Neuronal stem cell (in vitro differentiated cells): ENCODE measurements around the gene NRROS.

Source experiments
- DNase-seq: peaks from one replicate; pipeline ENCODE4 v3.0.0-alpha.2; 2013; ENCODE audit warnings: low spot score
- H2AFZ ChIP-seq: one replicate; pipeline ENCODE4 v1.6.1; 2013; ENCODE audit warnings: mild to moderate bottlenecking, low read length, inconsistent platforms
- H2AK5ac ChIP-seq: 2 replicates; pipeline ENCODE4 v1.6.1; 2013; ENCODE audit warnings: low read depth, mild to moderate bottlenecking, inconsistent platforms, low read length, moderate library complexity, mixed read lengths
- H2BK120ac ChIP-seq: 2 replicates; pipeline ENCODE4 v1.6.1; 2013; ENCODE audit warnings: low read depth, mild to moderate bottlenecking, inconsistent platforms, low read length, moderate library complexity, mixed read lengths
- H2BK12ac ChIP-seq: one replicate; pipeline ENCODE4 v1.6.1; 2013; ENCODE audit warnings: low read length, inconsistent platforms
- H2BK15ac ChIP-seq: 2 replicates; pipeline ENCODE4 v1.6.1; 2013; ENCODE audit warnings: mild to moderate bottlenecking, low read length, inconsistent platforms, mixed read lengths
- H2BK5ac ChIP-seq: one replicate; pipeline ENCODE4 v1.6.1; 2013; ENCODE audit warnings: inconsistent platforms, mild to moderate bottlenecking, low read length, moderate library complexity
- H3K14ac ChIP-seq: one replicate; pipeline ENCODE4 v1.6.1; 2013; ENCODE audit warnings: low read length, inconsistent platforms
- H3K18ac ChIP-seq: 2 replicates; pipeline ENCODE4 v1.6.1; 2013; ENCODE audit warnings: low read length, inconsistent platforms
- H3K23ac ChIP-seq: 2 replicates; pipeline ENCODE4 v1.6.1; 2013; ENCODE audit warnings: low read depth, mild to moderate bottlenecking, mixed read lengths, low read length, inconsistent platforms; ENCODE audit not compliant: poor library complexity
- H3K27ac ChIP-seq: replicated peaks from 3 replicates; pipeline ENCODE4 v1.5.1; 2013; ENCODE audit warnings: low read length, inconsistent platforms
- H3K27me3 ChIP-seq, 3 experiments: 2 replicates each; pipeline ENCODE4 v1.6.1; 2013; ENCODE audit warnings: low read length in 3 of 3, mild to moderate bottlenecking in 2 of 3, inconsistent platforms in 1 of 3, low read depth in 1 of 3, mixed read lengths in 1 of 3, moderate library complexity in 1 of 3; ENCODE audit not compliant: control insufficient read depth in 3 of 3, insufficient read depth in 3 of 3
- H3K36me3 ChIP-seq, 2 donors: replicated peaks in 1 of 2; 2 replicates each; pipeline ENCODE4 v1.6.1; 2013; ENCODE audit warnings: low read length in 2 of 2; ENCODE audit not compliant: control insufficient read depth in 2 of 2, insufficient read depth in 2 of 2
- H3K4ac ChIP-seq: 2 replicates; pipeline ENCODE4 v1.6.1; 2013; ENCODE audit warnings: inconsistent platforms, mild to moderate bottlenecking, low read length, moderate library complexity
- H3K4me1 ChIP-seq, 2 donors: 1 replicate in 1 of 2; 2 replicates in 1 of 2; pipeline ENCODE4 v1.6.1; 2013; ENCODE audit warnings: low read length in 2 of 2, low read depth in 1 of 2; ENCODE audit not compliant: control insufficient read depth in 2 of 2, insufficient read depth in 1 of 2
- H3K4me2 ChIP-seq: one replicate; pipeline ENCODE4 v1.6.1; 2013; ENCODE audit warnings: mild to moderate bottlenecking, low read length, inconsistent platforms; ENCODE audit not compliant: insufficient read depth, poor library complexity, severe bottlenecking
- H3K4me3 ChIP-seq, 2 donors: 2 replicates each; pipeline ENCODE4 v1.5.1; 2013; ENCODE audit warnings: low read length in 2 of 2, mild to moderate bottlenecking in 2 of 2, inconsistent platforms in 1 of 2, moderate library complexity in 1 of 2
- H3K79me1 ChIP-seq: one replicate; pipeline ENCODE4 v1.6.1; 2013; ENCODE audit warnings: low read depth, mild to moderate bottlenecking, inconsistent platforms, low read length, moderate library complexity
- H3K9ac ChIP-seq: one replicate; pipeline ENCODE4 v1.6.1; 2013; ENCODE audit warnings: mild to moderate bottlenecking, low read depth, low read length, inconsistent platforms; ENCODE audit not compliant: poor library complexity
- H3K9me3 ChIP-seq, 2 donors: replicated peaks in 1 of 2; 2 replicates each; pipeline versions ENCODE3 to v1.6.1; 2013; ENCODE audit warnings: low read length in 2 of 2, mild to moderate bottlenecking in 2 of 2, inconsistent platforms in 1 of 2, low read depth in 1 of 2, mixed read lengths in 1 of 2, moderate library complexity in 1 of 2; ENCODE audit not compliant: control insufficient read depth in 2 of 2, insufficient read depth in 1 of 2
- H4K8ac ChIP-seq: one replicate; pipeline ENCODE4 v1.6.1; 2013; ENCODE audit warnings: low read depth, mild to moderate bottlenecking, inconsistent platforms, low read length, moderate library complexity
- H4K91ac ChIP-seq: one replicate; pipeline ENCODE4 v1.6.1; 2013; ENCODE audit warnings: low read length, low read depth, mild to moderate bottlenecking, inconsistent platforms; ENCODE audit not compliant: poor library complexity
- WGBS, 2 donors: extraction: QIAGEN DNeasy Blood & Tissue Kit; methylation state at CpG; one replicate each; pipeline ENCODE4 v1.1.7; 2013; ENCODE audit warnings: missing lambda C conversion rate in 2 of 2, mixed read lengths in 1 of 2; ENCODE audit not compliant: insufficient read length in 2 of 2, insufficient replicate concordance in 1 of 2; ENCODE audit errors: extremely low coverage in 2 of 2; 5-methylcytosine and 5-hydroxymethylcytosine counted together

The NRROS gene

GRCh38 chr3:196646666-196647216, 7.2 kb downstream of the NRROS start:
- Histone ChIP-seq H2AK5ac (peak overlapping the region; percentile 41), H4K91ac (no peak overlapping the region), H3K23ac (peak overlapping the region; percentile 70), H3K27me3 (peaks cover 0 to 12% (median 0%) of the 10 kb centered on the region in 3 experiments), H3K18ac (peak overlapping the region; percentile 62), H3K4ac (no peak overlapping the region), H2BK5ac (no peak overlapping the region), H2BK15ac (peak overlapping the region; percentile 11), H3K9me3 (no peaks in the 10 kb centered on the region), H3K27ac (no peak overlapping the region), H3K14ac (peak overlapping the region; percentile 84), H2BK120ac (no peak overlapping the region), H4K8ac (no peak overlapping the region), H3K79me1 (peaks cover 3% of the 10 kb centered on the region), H3K36me3 (no peaks in the 10 kb centered on the region), H3K4me1 (peaks cover 0 to 12% of the 10 kb centered on the region in 2 donors), H2AFZ (no peak overlapping the region), H3K9ac (no peak overlapping the region), H2BK12ac (no peak overlapping the region), H3K4me3 (no peak overlapping the region), H3K4me2 (no peak overlapping the region)
- WGBS, 2 donors = no CpG with 5 or more reads among the region's 17 CpGs
- no peak for DNase-seq

DNA sequence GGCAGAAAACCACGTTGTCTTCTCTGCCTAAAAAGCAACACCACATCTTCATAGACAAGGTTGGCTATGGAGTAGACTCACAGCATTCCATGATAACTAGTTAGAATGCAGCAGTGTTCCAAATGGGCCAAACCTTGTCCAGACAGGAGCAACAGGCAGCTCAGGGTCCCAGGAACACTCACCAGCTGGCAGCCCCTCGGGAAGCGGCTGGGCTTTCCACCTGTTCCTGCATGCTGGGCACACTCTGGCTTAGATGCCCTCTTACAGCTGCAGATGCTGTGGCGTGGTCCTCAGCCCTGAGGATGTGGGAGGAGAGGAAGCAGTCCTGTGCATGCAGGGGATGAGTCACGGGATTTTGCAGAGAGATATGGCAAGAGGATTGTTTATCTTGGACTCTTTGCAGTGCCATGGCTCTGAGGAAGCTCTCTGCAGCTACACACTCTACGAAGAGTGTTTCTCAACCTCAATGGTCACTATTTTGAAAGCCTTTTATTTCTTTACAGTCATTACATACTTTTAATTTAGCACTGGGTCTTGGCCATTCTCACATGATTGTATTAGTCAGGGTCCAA, 11.3 kb downstream of the NRROS start:
- Histone ChIP-seq H2AFZ (no peak overlapping the region), H3K36me3 (no peaks in the 10 kb centered on the region), H3K9ac (no peak overlapping the region), H3K4me3 (no peak overlapping the region), H3K27ac (no peak overlapping the region), H4K8ac (no peak overlapping the region), H3K23ac (no peak overlapping the region), H2BK120ac (no peak overlapping the region), H3K18ac (no peak overlapping the region), H3K9me3 (no peaks in the 10 kb centered on the region), H2BK5ac (no peak overlapping the region), H2AK5ac (no peak overlapping the region), H3K14ac (no peak overlapping the region), H3K79me1 (no peaks in the 10 kb centered on the region), H2BK12ac (no peak overlapping the region), H3K27me3 (peaks cover 0 to 42% (median 0%) of the 10 kb centered on the region in 3 experiments), H3K4me2 (no peak overlapping the region), H3K4ac (no peak overlapping the region), H4K91ac (no peak overlapping the region), H2BK15ac (no peak overlapping the region), H3K4me1 (peaks cover 0 to 13% of the 10 kb centered on the region in 2 donors)
- no peak for DNase-seq
- no CpG with 5 or more reads among the region's 6 CpGs for WGBS, 2 donors

GRCh38 chr3:196651819-196652218, 12.3 kb downstream of the NRROS start:
- no peak overlapping the region for H3K4ac ChIP-seq
- H2AFZ ChIP-seq = no peak overlapping the region
- no peak for DNase-seq
- H2AK5ac ChIP-seq = no peak overlapping the region
- H4K91ac ChIP-seq = no peak overlapping the region
- H3K18ac ChIP-seq = no peak overlapping the region
- no peak overlapping the region for H3K9ac ChIP-seq
- H3K4me1 ChIP-seq = peaks cover 0 to 8% of the 10 kb centered on the region in 2 donors
- no peak overlapping the region for H2BK120ac ChIP-seq
- H3K79me1 ChIP-seq = no peaks in the 10 kb centered on the region
- H2BK12ac ChIP-seq = no peak overlapping the region
- peaks cover 0 to 36% (median 0%) of the 10 kb centered on the region in 3 experiments for H3K27me3 ChIP-seq
- H3K27ac ChIP-seq = no peak overlapping the region
- H4K8ac ChIP-seq = no peak overlapping the region
- H3K4me3 ChIP-seq = no peak overlapping the region
- no peak overlapping the region for H3K23ac ChIP-seq
- WGBS, 2 donors = no CpG with 5 or more reads among the region's 3 CpGs
- no peak overlapping the region for H3K14ac ChIP-seq
- H3K9me3 ChIP-seq = no peaks in the 10 kb centered on the region
- no peaks in the 10 kb centered on the region for H3K36me3 ChIP-seq
- no peak overlapping the region for H3K4me2 ChIP-seq
- H2BK5ac ChIP-seq = no peak overlapping the region
- no peak overlapping the region for H2BK15ac ChIP-seq

DNA sequence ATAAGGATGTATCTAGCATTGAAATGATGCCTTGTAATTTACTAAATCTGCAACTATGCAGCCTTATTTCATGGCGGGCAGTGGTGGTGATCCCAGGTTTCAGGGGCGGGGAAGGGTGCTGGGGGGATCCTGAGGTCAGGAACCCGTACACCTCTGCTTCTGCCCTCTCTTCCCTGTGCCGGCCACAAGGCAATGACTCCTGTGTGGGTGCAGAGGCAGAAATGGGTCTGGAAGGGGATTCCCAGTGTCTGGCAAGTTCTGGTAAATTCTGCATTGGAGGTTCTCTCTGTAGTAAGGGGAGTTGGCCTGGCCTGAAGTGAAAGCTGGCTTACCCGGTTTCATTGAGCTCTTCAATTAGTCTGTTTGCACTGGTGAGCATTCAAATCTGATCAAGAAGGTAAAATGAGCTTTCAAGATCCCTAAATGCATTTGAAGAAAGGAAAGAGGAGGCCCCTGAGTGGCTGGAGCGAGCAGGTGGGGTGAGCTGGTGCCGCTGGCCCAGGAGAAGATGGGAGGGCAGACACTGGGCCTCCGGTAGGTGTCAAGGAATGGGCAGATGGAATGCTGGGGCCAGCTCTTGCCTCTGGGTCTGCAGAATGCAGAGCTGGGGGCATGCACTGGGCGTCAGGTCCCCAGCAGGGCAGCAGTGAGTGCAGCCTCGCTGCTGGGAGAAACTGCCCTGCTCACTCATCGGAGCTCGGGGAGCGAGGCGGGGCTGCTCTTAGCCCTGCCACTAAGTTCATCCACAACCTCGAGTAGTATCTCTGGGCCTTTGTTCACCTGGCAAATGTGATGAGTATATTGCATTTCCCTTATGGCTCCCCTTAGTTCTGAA, 13.7 kb downstream of the NRROS start:
- H4K91ac ChIP-seq = no peak overlapping the region
- H3K23ac ChIP-seq = no peak overlapping the region
- H3K9me3 ChIP-seq = no peaks in the 10 kb centered on the region
- no peak overlapping the region for H2AK5ac ChIP-seq
- H3K4me2 ChIP-seq = no peak overlapping the region
- H3K4me3 ChIP-seq = no peak overlapping the region
- peaks cover 0 to 8% of the 10 kb centered on the region in 2 donors for H3K4me1 ChIP-seq
- H4K8ac ChIP-seq = no peak overlapping the region
- H3K18ac ChIP-seq = peak overlapping the region; percentile 21
- no peak overlapping the region for H2BK15ac ChIP-seq
- no peak overlapping the region for H2BK5ac ChIP-seq
- H2BK120ac ChIP-seq = no peak overlapping the region
- no peaks in the 10 kb centered on the region for H3K79me1 ChIP-seq
- no peak overlapping the region for H2AFZ ChIP-seq
- H3K9ac ChIP-seq = no peak overlapping the region
- peaks cover 0 to 36% (median 0%) of the 10 kb centered on the region in 3 experiments for H3K27me3 ChIP-seq
- WGBS, 2 donors = no CpG with 5 or more reads among the region's 15 CpGs
- no peak for DNase-seq
- no peak overlapping the region for H2BK12ac ChIP-seq
- H3K27ac ChIP-seq = no peak overlapping the region
- no peak overlapping the region for H3K14ac ChIP-seq
- no peaks in the 10 kb centered on the region for H3K36me3 ChIP-seq
- H3K4ac ChIP-seq = no peak overlapping the region
